HepG2 (cell line): Measurements from ENCODE around the gene DAD1. TPM values are rescaled to one million over a fixed set of nuclear protein-coding genes. Genes with fewer than 3 reads are reported as not detected.

Experiments
- HOXA7 ChIP-seq: sonication (generic); formaldehyde crosslinking; IDR thresholded peaks from 2 replicates; pipeline ENCODE4 v1.8.1; 2022; ENCODE audit warnings: mild to moderate bottlenecking, missing genetic modification reagents, moderate library complexity
- ISL2 ChIP-seq: sonication (generic); formaldehyde crosslinking; IDR thresholded peaks from 2 replicates; pipeline ENCODE4 v1.5.0; 2020; ENCODE audit warnings: missing genetic modification reagents
- MTA1 ChIP-seq: sonication (generic); formaldehyde crosslinking; IDR thresholded peaks from 2 replicates; pipeline ENCODE4 v1.4.0; 2020; ENCODE audit warnings: missing genetic modification reagents, mild to moderate bottlenecking, borderline replicate concordance
- NFKB2 ChIP-seq: sonication (generic); formaldehyde crosslinking; IDR thresholded peaks from 2 replicates; pipeline ENCODE4 v1.4.0; 2020; ENCODE audit warnings: missing genetic modification reagents, borderline replicate concordance
- POGZ ChIP-seq: sonication (generic); formaldehyde crosslinking; IDR thresholded peaks from 2 replicates; pipeline ENCODE4 v1.4.0; 2020; ENCODE audit warnings: mild to moderate bottlenecking, missing genetic modification reagents
- ZNF34 ChIP-seq: sonication (generic); formaldehyde crosslinking; IDR thresholded peaks from 2 replicates; pipeline ENCODE4 v1.4.0; 2020; ENCODE audit warnings: mild to moderate bottlenecking, missing genetic modification reagents, borderline replicate concordance
- ZNF790 ChIP-seq: sonication (generic); formaldehyde crosslinking; IDR thresholded peaks from 2 replicates; pipeline ENCODE4 v1.8.0; 2022; ENCODE audit warnings: missing genetic modification reagents, mild to moderate bottlenecking, borderline replicate concordance
- ZNF83 ChIP-seq: sonication (generic); formaldehyde crosslinking; IDR thresholded peaks from 2 replicates; pipeline ENCODE4 v1.4.0; 2020; ENCODE audit warnings: missing genetic modification reagents, mild to moderate bottlenecking, borderline replicate concordance
- polyA plus RNA-seq, 8 experiments: library from polyadenylated mRNA; depleted of rRNA in 3 of 8; stranded (reverse) in 7 of 8; unstranded in 1 of 8; fragments of >200 nt; fragmentation: Illumina TruSeq in 4 of 8; extraction: Trizol in 4 of 8; gene quantifications; 2 replicates each; pipeline versions ENCODE4 v1.2.1 to v1.2.3, GENCODE V29; 2011 to 2016; ENCODE audit warnings: low read depth in 4 of 8, missing spikeins in 1 of 8, mixed read lengths in 1 of 8; ENCODE audit not compliant: insufficient read depth in 1 of 8
- total RNA-seq, 5 experiments: library from RNA; depleted of rRNA; stranded (reverse); fragments of >200 nt; fragmentation: Illumina TruSeq; extraction: Trizol; gene quantifications; 2 replicates each; pipeline ENCODE4 v1.2.3, GENCODE V29; 2016; ENCODE audit warnings: low read depth in 1 of 5
- TF ChIP-seq, protein P1 (sequence below): sonication (generic); formaldehyde crosslinking; conservative IDR thresholded peaks from 2 replicates; pipeline ENCODE4 v1.4.0; 2020; ENCODE audit warnings: missing genetic modification reagents
- TF ChIP-seq, protein P2 (sequence below): sonication (generic); formaldehyde crosslinking; IDR thresholded peaks from 2 replicates; pipeline ENCODE4 v1.4.0; 2020; ENCODE audit warnings: missing genetic modification reagents
- TF ChIP-seq, protein P3 (sequence below): sonication (generic); formaldehyde crosslinking; IDR thresholded peaks from 2 replicates; pipeline ENCODE4 v1.5.0; 2020; ENCODE audit warnings: mild to moderate bottlenecking, missing genetic modification reagents
- TF ChIP-seq, protein P4 (sequence below): sonication (generic); formaldehyde crosslinking; IDR thresholded peaks from 2 replicates; pipeline ENCODE4 v1.5.1; 2020; ENCODE audit warnings: mild to moderate bottlenecking, missing genetic modification reagents, borderline replicate concordance
- TF ChIP-seq, protein P5 (sequence below): IDR thresholded peaks from 2 replicates; pipeline ENCODE4 v1.6.1; 2016; ENCODE audit warnings: missing genetic modification reagents, missing compliant biosample characterization
- TF ChIP-seq, protein P6 (sequence below): IDR thresholded peaks from 2 replicates; pipeline ENCODE4 v1.6.1; 2016; ENCODE audit warnings: missing compliant biosample characterization, missing genetic modification reagents, borderline replicate concordance

The DAD1 gene
- total and polyA plus RNA-seq, 2 of the 13 experiments (the other 11 are each of a cell fraction or from before 2014, with no cell fraction given), result 558 to 626 TPM

DNA sequence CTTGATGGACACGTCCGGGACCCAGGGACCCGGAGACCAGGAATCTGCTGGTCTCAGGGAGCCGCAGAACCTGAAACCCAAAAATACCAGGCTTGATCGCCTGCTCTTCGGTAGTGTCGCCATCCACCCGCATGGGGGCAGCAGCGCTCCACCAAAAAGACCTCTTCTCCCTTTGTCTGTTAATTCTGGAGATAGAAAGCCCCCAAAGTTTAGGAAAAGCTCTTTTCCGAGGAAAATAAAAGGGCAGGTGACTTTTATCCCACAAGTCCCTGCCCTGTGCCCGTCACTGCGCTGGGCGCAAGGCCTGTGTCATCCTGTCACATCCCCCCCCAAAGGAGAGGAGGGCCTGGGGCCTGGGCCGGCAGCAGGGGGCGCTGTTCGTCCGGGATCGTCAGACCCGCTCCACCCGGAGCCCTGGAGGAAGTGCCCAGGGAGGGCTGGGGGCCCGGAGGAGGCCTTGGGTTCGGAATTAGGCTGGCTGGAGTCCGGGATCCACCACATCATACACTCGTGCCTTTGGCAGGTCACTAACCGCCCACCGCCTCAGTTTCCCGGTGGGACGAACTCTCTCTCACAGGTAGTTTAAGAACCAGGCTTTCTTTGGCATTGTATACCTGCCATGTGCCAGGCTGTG, 31.9 kb downstream of the DAD1 start (continued):
- TF ChIP-seq, protein P1, sequence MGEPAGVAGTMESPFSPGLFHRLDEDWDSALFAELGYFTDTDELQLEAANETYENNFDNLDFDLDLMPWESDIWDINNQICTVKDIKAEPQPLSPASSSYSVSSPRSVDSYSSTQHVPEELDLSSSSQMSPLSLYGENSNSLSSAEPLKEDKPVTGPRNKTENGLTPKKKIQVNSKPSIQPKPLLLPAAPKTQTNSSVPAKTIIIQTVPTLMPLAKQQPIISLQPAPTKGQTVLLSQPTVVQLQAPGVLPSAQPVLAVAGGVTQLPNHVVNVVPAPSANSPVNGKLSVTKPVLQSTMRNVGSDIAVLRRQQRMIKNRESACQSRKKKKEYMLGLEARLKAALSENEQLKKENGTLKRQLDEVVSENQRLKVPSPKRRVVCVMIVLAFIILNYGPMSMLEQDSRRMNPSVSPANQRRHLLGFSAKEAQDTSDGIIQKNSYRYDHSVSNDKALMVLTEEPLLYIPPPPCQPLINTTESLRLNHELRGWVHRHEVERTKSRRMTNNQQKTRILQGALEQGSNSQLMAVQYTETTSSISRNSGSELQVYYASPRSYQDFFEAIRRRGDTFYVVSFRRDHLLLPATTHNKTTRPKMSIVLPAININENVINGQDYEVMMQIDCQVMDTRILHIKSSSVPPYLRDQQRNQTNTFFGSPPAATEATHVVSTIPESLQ (CRISPR knock-in tag), result 0 out of 2 replicates have a peak, but pooled peaks have one; percentile 94
- TF ChIP-seq, protein P2, sequence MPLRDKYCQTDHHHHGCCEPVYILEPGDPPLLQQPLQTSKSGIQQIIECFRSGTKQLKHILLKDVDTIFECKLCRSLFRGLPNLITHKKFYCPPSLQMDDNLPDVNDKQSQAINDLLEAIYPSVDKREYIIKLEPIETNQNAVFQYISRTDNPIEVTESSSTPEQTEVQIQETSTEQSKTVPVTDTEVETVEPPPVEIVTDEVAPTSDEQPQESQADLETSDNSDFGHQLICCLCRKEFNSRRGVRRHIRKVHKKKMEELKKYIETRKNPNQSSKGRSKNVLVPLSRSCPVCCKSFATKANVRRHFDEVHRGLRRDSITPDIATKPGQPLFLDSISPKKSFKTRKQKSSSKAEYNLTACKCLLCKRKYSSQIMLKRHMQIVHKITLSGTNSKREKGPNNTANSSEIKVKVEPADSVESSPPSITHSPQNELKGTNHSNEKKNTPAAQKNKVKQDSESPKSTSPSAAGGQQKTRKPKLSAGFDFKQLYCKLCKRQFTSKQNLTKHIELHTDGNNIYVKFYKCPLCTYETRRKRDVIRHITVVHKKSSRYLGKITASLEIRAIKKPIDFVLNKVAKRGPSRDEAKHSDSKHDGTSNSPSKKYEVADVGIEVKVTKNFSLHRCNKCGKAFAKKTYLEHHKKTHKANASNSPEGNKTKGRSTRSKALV, result 0 out of 2 replicates have a peak, but pooled peaks have one; percentile 49
- TF ChIP-seq HOXA7 (no peak), ZNF83 (CRISPR knock-in tag) (peak; percentile 61; the same call in 1 of the 2 replicates), ISL2 (CRISPR knock-in tag) (peak; percentile 86; the same call in 1 of the 2 replicates), MTA1 (no peak), ZNF790 (CRISPR knock-in tag) (peak; percentile 91; the same call in 1 of the 2 replicates), NFKB2 (peak; percentile 90; the same call in 1 of the 2 replicates), POGZ (peak; percentile 66), ZNF34 (CRISPR knock-in tag) (peak; percentile 57; the same call in 1 of the 2 replicates)
- TF ChIP-seq, protein P3, sequence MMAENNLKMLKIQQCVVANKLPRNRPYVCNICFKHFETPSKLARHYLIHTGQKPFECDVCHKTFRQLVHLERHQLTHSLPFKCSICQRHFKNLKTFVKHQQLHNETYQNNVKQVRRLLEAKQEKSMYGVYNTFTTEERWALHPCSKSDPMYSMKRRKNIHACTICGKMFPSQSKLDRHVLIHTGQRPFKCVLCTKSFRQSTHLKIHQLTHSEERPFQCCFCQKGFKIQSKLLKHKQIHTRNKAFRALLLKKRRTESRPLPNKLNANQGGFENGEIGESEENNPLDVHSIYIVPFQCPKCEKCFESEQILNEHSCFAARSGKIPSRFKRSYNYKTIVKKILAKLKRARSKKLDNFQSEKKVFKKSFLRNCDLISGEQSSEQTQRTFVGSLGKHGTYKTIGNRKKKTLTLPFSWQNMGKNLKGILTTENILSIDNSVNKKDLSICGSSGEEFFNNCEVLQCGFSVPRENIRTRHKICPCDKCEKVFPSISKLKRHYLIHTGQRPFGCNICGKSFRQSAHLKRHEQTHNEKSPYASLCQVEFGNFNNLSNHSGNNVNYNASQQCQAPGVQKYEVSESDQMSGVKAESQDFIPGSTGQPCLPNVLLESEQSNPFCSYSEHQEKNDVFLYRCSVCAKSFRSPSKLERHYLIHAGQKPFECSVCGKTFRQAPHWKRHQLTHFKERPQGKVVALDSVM, result peak; percentile 67; the same call in 1 of the 2 replicates
- TF ChIP-seq, protein P4, sequence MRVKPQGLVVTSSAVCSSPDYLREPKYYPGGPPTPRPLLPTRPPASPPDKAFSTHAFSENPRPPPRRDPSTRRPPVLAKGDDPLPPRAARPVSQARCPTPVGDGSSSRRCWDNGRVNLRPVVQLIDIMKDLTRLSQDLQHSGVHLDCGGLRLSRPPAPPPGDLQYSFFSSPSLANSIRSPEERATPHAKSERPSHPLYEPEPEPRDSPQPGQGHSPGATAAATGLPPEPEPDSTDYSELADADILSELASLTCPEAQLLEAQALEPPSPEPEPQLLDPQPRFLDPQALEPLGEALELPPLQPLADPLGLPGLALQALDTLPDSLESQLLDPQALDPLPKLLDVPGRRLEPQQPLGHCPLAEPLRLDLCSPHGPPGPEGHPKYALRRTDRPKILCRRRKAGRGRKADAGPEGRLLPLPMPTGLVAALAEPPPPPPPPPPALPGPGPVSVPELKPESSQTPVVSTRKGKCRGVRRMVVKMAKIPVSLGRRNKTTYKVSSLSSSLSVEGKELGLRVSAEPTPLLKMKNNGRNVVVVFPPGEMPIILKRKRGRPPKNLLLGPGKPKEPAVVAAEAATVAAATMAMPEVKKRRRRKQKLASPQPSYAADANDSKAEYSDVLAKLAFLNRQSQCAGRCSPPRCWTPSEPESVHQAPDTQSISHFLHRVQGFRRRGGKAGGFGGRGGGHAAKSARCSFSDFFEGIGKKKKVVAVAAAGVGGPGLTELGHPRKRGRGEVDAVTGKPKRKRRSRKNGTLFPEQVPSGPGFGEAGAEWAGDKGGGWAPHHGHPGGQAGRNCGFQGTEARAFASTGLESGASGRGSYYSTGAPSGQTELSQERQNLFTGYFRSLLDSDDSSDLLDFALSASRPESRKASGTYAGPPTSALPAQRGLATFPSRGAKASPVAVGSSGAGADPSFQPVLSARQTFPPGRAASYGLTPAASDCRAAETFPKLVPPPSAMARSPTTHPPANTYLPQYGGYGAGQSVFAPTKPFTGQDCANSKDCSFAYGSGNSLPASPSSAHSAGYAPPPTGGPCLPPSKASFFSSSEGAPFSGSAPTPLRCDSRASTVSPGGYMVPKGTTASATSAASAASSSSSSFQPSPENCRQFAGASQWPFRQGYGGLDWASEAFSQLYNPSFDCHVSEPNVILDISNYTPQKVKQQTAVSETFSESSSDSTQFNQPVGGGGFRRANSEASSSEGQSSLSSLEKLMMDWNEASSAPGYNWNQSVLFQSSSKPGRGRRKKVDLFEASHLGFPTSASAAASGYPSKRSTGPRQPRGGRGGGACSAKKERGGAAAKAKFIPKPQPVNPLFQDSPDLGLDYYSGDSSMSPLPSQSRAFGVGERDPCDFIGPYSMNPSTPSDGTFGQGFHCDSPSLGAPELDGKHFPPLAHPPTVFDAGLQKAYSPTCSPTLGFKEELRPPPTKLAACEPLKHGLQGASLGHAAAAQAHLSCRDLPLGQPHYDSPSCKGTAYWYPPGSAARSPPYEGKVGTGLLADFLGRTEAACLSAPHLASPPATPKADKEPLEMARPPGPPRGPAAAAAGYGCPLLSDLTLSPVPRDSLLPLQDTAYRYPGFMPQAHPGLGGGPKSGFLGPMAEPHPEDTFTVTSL, result peak; percentile 68; the same call in 1 of the 2 replicates
- TF ChIP-seq, protein P5, sequence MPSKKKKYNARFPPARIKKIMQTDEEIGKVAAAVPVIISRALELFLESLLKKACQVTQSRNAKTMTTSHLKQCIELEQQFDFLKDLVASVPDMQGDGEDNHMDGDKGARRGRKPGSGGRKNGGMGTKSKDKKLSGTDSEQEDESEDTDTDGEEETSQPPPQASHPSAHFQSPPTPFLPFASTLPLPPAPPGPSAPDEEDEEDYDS (CRISPR knock-in tag), result no peak; the same call in 1 of the 2 replicates
- TF ChIP-seq, protein P6, sequence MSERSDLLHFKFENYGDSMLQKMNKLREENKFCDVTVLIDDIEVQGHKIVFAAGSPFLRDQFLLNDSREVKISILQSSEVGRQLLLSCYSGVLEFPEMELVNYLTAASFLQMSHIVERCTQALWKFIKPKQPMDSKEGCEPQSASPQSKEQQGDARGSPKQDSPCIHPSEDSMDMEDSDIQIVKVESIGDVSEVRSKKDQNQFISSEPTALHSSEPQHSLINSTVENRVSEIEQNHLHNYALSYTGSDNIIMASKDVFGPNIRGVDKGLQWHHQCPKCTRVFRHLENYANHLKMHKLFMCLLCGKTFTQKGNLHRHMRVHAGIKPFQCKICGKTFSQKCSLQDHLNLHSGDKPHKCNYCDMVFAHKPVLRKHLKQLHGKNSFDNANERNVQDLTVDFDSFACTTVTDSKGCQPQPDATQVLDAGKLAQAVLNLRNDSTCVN (CRISPR knock-in tag), result peak; percentile 83; the same call in 1 of the 2 replicates
